ENCODE data around the gene STRAP. TPM values are rescaled to one million over a fixed set of nuclear protein-coding genes. Genes with fewer than 3 reads are reported as not detected.

Gene STRAP
- total and polyA plus RNA-seq, 2 donors (not counting 3 experiments of a cell fraction or from before 2014, with no cell fraction given): 76.9 to 138 TPM

GRCh38 chr12:15854916-15855315 is 27.3 kb upstream of the STRAP start:
- Histone ChIP-seq H3K27me3 (ENCODE audit: control insufficient read depth in 2 of 2, insufficient read depth in 2 of 2, low read length in 2 of 2) (no peaks in the 10 kb centered on the region), H3K4me3 (replicated peaks in 1 of 3; ENCODE audit: insufficient read depth in 1 of 3, low read depth in 1 of 3, low read length in 3 of 3) (no peak overlapping the region), H3K27ac (ENCODE audit: insufficient read depth, low read depth, low read length) (no peak overlapping the region), H3K4me2 (ENCODE audit: insufficient read depth, low read length) (no peak overlapping the region), H3K36me3 (ENCODE audit: control insufficient read depth in 2 of 2, extremely low read depth in 1 of 2, insufficient read depth in 2 of 2, low read length in 2 of 2) (no peaks in the 10 kb centered on the region), H4K20me1 (replicated peaks; ENCODE audit: control insufficient read depth, extremely low read depth, insufficient read depth, low read length) (no peaks in the 10 kb centered on the region), H3K9ac (replicated peaks; ENCODE audit: extremely low read depth, insufficient read depth, low read length) (no peak overlapping the region), H2AFZ (ENCODE audit: low read depth, low read length) (no peak overlapping the region), H3K4me1 (ENCODE audit: control insufficient read depth, extremely low read depth, insufficient read depth, low read length) (no peaks in the 10 kb centered on the region), H3K79me2 (ENCODE audit: control insufficient read depth, insufficient read depth, low read length) (no peaks in the 10 kb centered on the region), H3K9me3 (replicated peaks; ENCODE audit: control insufficient read depth, insufficient read depth, low read length) (no peaks in the 10 kb centered on the region), H3K9me1 (replicated peaks; ENCODE audit: control insufficient read depth, extremely low read depth, insufficient read depth, low read length) (no peaks in the 10 kb centered on the region)
- FAIRE-seq (no peak), DNase-seq (ENCODE audit: low read depth, low spot score) (no peak)
- POLR2A ChIA-PET: no interaction called here
- intact Hi-C loops (cut with micrococcal nuclease): loop anchor here (2.0 to 5.0 kb wide), 2 partner anchors 68 to 82 kb away; partner anchors contain the start of gene EPS8
- dilution Hi-C loops (cut with MboI; ENCODE audit: extremely low pct_ligation_motif_present, low sequenced_read_pairs): no loop called here
- CTCF ChIA-PET: interaction anchor here (0.8 to 5.1 kb wide), 10 partner anchors 8 to 329 kb away, joined by 3 to 150 read pairs (median 5); no protein-coding TSS in a partner anchor
- no TSS peak for BruUV-seq (replicated peaks)
- no peak for TF ChIP-seq CTCF (IDR thresholded peaks at IDR 0.05; ENCODE audit: extremely low read depth in 1 of 2, insufficient read depth in 1 of 2, low read depth in 1 of 2, low read length in 2 of 2)
- TF ChIP-seq MYC (IDR thresholded peaks at IDR 0.05; ENCODE audit: low read depth, low read length): no peak
- no peak for TF ChIP-seq GATA2 (IDR thresholded peaks at IDR 0.05; ENCODE audit: insufficient read depth, insufficient read length, low read depth, low read length)

DNA sequence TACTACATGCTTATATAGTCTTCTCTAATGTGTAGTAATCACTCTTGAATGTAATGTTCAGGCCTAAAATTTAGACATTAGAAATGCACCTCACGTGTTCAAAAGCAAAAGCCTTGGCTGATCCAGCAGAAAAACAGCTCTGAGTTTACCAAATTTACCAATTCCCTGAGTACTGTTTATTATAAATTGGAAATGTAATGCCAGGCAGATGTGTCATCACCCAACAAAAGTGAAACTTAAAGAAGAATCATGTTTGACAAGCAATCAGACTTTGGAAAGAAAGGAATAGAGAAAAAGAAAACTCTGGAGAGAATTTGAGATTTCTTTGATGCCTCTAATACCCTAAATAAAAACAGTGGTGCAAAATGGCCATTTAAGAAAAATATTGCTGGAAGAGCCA is 26.5 kb upstream of the STRAP start:
- Histone ChIP-seq H3K9me1 (replicated peaks; ENCODE audit: control insufficient read depth, extremely low read depth, insufficient read depth, low read length) (no peaks in the 10 kb centered on the region), H3K27me3 (ENCODE audit: control insufficient read depth in 2 of 2, insufficient read depth in 2 of 2, low read length in 2 of 2) (no peaks in the 10 kb centered on the region), H4K20me1 (replicated peaks; ENCODE audit: control insufficient read depth, extremely low read depth, insufficient read depth, low read length) (no peaks in the 10 kb centered on the region), H3K36me3 (ENCODE audit: control insufficient read depth in 2 of 2, extremely low read depth in 1 of 2, insufficient read depth in 2 of 2, low read length in 2 of 2) (no peaks in the 10 kb centered on the region), H2AFZ (ENCODE audit: low read depth, low read length) (no peak overlapping the region), H3K27ac (ENCODE audit: insufficient read depth, low read depth, low read length) (no peak overlapping the region), H3K4me2 (ENCODE audit: insufficient read depth, low read length) (no peak overlapping the region), H3K9ac (replicated peaks; ENCODE audit: extremely low read depth, insufficient read depth, low read length) (no peak overlapping the region), H3K4me1 (ENCODE audit: control insufficient read depth, extremely low read depth, insufficient read depth, low read length) (no peaks in the 10 kb centered on the region), H3K4me3 (replicated peaks in 1 of 3; ENCODE audit: insufficient read depth in 1 of 3, low read depth in 1 of 3, low read length in 3 of 3) (no peak overlapping the region), H3K79me2 (ENCODE audit: control insufficient read depth, insufficient read depth, low read length) (no peaks in the 10 kb centered on the region), H3K9me3 (replicated peaks; ENCODE audit: control insufficient read depth, insufficient read depth, low read length) (no peaks in the 10 kb centered on the region)
- dilution Hi-C loops (cut with MboI; ENCODE audit: extremely low pct_ligation_motif_present, low sequenced_read_pairs): no loop called here
- BruUV-seq (replicated peaks): no TSS peak
- CTCF ChIA-PET: interaction anchor here (0.8 to 5.1 kb wide), 12 partner anchors 8 to 628 kb away, joined by 3 to 150 read pairs (median 4); no protein-coding TSS in a partner anchor
- TF ChIP-seq FOS (IDR thresholded peaks at IDR 0.05; ENCODE audit: borderline replicate concordance, insufficient read depth, low read length) (no peak), MAX (IDR thresholded peaks at IDR 0.05; ENCODE audit: insufficient read depth, insufficient read length) (no peak), CTCF (IDR thresholded peaks at IDR 0.05; ENCODE audit: extremely low read depth in 1 of 2, insufficient read depth in 1 of 2, low read depth in 1 of 2, low read length in 2 of 2) (no peak), EZH2 (IDR thresholded peaks at IDR 0.05; ENCODE audit: borderline replicate concordance, low read depth, low read length, severe bottlenecking) (no peak), GATA2 (IDR thresholded peaks at IDR 0.05; ENCODE audit: insufficient read depth, insufficient read length, low read depth, low read length) (no peak), JUN (IDR thresholded peaks at IDR 0.05; ENCODE audit: borderline replicate concordance, insufficient read depth, insufficient read length, low read depth) (no peak), MYC (IDR thresholded peaks at IDR 0.05; ENCODE audit: low read depth, low read length) (no peak), POLR2A (IDR thresholded peaks at IDR 0.05; ENCODE audit: low read depth, low read length) (no peak), POLR2AphosphoS5 (IDR thresholded peaks at IDR 0.05; ENCODE audit: insufficient read depth, low read depth, low read length) (no peak)
- DNase-seq (ENCODE audit: low read depth, low spot score) (no peak), FAIRE-seq (no peak)
- intact Hi-C loops (cut with micrococcal nuclease): loop anchor here (1.0 to 5.0 kb wide), 6 partner anchors 68 to 628 kb away; partner anchors contain the start of gene EPS8
- POLR2A ChIA-PET: no interaction called here

Measured in endothelial cell of umbilical vein (primary cell).